HL-60 (cell line): ENCODE results near the gene RSAD2.

Experiments used
- DNase-seq, 2 experiments: peaks; one replicate each; pipeline ENCODE4 v3.0.0-alpha.2; 2010 to 2020; ENCODE audit warnings: low read depth in 1 of 2, low spot score in 1 of 2
- H3K27ac ChIP-seq: fragments of 250-450 bp; sonication (Bioruptor Pico); replicated peaks from 2 replicates; pipeline ENCODE4 v1.5.1; 2020; ENCODE audit warnings: mild to moderate bottlenecking, moderate library complexity
- H3K27me3 ChIP-seq: fragments of 250-450 bp; sonication (Bioruptor Pico); 2 replicates; pipeline ENCODE4 v1.5.1; 2021; ENCODE audit warnings: mild to moderate bottlenecking, moderate library complexity; ENCODE audit not compliant: insufficient read depth, poor library complexity, severe bottlenecking
- H3K4me3 ChIP-seq: replicated peaks from 2 replicates; pipeline ENCODE4 v1.5.1; 2011; ENCODE audit warnings: mild to moderate bottlenecking, control low read depth, low read length; ENCODE audit not compliant: insufficient read depth
- GABPA ChIP-seq: IDR thresholded peaks from 2 replicates; pipeline ENCODE4 v1.6.1; 2012; ENCODE audit warnings: low read depth
- POLR2AphosphoS5 ChIP-seq: IDR thresholded peaks from 2 replicates; pipeline ENCODE4 v1.6.1; 2012; ENCODE audit warnings: low read depth
- SPI1 ChIP-seq: IDR thresholded peaks from 2 replicates; pipeline ENCODE4 v1.6.1; 2012; ENCODE audit warnings: low read depth, mild to moderate bottlenecking, borderline replicate concordance
- TF ChIP-seq, protein P1 (sequence below): IDR thresholded peaks from one replicate; pipeline ENCODE4 v1.5.1; 2011; ENCODE audit warnings: low read length, control low read depth, inconsistent platforms; ENCODE audit not compliant: insufficient read depth
- TF ChIP-seq, protein P2 (sequence below): IDR thresholded peaks from 2 replicates; pipeline ENCODE4 v1.6.1; 2012; ENCODE audit warnings: low read depth; ENCODE audit not compliant: insufficient replicate concordance

The RSAD2 gene

DNA sequence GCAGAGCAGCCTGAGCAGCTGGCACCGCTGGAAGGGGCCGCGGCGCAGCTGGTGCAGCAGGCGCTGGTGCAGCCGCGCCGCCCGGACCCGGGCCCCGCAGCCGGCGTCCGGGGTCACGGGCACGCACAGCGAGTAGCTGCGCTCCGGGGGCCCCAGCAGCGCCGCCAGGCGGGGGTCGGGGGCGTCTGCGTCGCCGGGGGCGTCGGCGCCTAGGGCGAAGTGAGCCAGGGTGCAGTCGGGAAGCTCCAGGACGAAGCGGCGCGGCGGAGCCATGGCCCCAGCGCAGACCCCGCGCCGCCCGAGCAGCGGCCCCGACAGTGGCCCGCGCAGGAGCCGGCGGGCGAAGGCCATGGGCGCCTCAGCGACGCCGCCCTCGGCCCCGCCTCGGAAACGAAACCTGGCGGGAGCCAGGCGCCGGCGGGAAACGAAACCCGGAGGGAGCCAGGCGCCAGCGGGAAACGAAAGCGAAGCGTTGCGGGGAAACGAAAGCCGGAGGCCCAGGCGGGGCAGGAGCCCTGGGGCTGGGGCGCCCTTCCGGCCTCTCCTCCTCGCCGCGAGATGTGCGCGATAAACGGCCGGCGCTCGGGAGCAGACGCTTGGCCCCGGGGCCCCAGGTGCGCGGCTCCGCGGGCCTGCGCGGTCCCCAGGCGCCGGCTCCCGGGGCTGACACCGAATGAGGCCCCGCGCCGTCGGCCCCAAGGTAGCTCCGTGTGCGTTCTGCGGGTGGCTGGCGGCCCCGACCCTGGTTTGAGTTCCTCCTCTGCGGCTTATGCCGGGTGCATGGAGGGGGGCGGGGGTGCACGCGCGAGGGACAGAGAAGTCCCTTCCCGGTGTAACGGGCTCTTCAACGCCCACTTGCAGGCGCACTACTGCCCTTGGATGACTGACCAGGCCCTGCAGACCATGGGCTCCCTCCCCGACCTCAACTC, 12.0 kb upstream of the RSAD2 start, which contains the start of gene CMPK2:
Gene CMPK2, minus strand, starts transcription at position 562 of the 929 bp plus-strand sequence. Its CDS starts 211 bp downstream, at position 351.
- DNase-seq = peak; percentile 36 to 72
- peak within 1 kb of the TSS; percentile 78 for H3K27ac ChIP-seq

DNA sequence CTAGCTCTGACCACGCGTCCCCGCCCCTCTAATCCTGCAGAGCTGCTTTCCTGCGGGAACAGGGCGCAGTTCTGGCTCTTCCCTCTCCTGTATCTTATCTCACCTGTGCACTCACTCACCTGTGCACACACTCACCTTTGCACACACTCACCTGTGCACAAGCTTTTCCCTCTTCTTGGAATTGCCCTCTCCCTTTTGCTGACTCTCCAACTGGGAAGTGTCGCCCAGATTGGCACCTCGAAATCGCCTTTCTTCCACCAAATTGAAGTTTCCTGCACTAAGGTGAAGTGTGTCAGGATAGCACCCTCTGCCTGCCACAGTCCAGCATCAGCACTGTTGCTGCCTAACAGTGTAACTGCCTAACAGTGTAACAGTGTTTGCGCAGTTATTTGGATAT, 11.3 kb upstream of the RSAD2 start:
- DNase-seq = peak in 1 of 2 experiments; percentile 59
- no peak for TF ChIP-seq GABPA
- TF ChIP-seq, protein P1, sequence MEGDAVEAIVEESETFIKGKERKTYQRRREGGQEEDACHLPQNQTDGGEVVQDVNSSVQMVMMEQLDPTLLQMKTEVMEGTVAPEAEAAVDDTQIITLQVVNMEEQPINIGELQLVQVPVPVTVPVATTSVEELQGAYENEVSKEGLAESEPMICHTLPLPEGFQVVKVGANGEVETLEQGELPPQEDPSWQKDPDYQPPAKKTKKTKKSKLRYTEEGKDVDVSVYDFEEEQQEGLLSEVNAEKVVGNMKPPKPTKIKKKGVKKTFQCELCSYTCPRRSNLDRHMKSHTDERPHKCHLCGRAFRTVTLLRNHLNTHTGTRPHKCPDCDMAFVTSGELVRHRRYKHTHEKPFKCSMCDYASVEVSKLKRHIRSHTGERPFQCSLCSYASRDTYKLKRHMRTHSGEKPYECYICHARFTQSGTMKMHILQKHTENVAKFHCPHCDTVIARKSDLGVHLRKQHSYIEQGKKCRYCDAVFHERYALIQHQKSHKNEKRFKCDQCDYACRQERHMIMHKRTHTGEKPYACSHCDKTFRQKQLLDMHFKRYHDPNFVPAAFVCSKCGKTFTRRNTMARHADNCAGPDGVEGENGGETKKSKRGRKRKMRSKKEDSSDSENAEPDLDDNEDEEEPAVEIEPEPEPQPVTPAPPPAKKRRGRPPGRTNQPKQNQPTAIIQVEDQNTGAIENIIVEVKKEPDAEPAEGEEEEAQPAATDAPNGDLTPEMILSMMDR = peak; percentile 39
- TF ChIP-seq SPI1 = no peak
- TF ChIP-seq, protein P2, sequence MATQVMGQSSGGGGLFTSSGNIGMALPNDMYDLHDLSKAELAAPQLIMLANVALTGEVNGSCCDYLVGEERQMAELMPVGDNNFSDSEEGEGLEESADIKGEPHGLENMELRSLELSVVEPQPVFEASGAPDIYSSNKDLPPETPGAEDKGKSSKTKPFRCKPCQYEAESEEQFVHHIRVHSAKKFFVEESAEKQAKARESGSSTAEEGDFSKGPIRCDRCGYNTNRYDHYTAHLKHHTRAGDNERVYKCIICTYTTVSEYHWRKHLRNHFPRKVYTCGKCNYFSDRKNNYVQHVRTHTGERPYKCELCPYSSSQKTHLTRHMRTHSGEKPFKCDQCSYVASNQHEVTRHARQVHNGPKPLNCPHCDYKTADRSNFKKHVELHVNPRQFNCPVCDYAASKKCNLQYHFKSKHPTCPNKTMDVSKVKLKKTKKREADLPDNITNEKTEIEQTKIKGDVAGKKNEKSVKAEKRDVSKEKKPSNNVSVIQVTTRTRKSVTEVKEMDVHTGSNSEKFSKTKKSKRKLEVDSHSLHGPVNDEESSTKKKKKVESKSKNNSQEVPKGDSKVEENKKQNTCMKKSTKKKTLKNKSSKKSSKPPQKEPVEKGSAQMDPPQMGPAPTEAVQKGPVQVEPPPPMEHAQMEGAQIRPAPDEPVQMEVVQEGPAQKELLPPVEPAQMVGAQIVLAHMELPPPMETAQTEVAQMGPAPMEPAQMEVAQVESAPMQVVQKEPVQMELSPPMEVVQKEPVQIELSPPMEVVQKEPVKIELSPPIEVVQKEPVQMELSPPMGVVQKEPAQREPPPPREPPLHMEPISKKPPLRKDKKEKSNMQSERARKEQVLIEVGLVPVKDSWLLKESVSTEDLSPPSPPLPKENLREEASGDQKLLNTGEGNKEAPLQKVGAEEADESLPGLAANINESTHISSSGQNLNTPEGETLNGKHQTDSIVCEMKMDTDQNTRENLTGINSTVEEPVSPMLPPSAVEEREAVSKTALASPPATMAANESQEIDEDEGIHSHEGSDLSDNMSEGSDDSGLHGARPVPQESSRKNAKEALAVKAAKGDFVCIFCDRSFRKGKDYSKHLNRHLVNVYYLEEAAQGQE = no peak
- TF ChIP-seq POLR2AphosphoS5 = no peak
- H3K27ac ChIP-seq = peak overlapping the region; percentile 78
- no peaks in the 10 kb centered on the region for H3K27me3 ChIP-seq
- peak overlapping the region; percentile 56 for H3K4me3 ChIP-seq

More for the DNA sequence above, 12.0 kb upstream of the RSAD2 start, which contains the start of gene CMPK2:
- TF ChIP-seq SPI1 = 0 out of 2 replicates have a peak, but pooled peaks have one; percentile 18
- TF ChIP-seq, protein P1 = no peak
- TF ChIP-seq, protein P2 = no peak
- 0 out of 2 replicates have a peak, but pooled peaks have one; percentile 27 for TF ChIP-seq POLR2AphosphoS5
- TF ChIP-seq GABPA = peak; percentile 51; the same call in 1 of the 2 replicates
- Histone ChIP-seq H3K27me3 (no peaks in the 10 kb centered on the region), H3K4me3 (peak within 1 kb of the TSS; percentile 56)

DNA sequence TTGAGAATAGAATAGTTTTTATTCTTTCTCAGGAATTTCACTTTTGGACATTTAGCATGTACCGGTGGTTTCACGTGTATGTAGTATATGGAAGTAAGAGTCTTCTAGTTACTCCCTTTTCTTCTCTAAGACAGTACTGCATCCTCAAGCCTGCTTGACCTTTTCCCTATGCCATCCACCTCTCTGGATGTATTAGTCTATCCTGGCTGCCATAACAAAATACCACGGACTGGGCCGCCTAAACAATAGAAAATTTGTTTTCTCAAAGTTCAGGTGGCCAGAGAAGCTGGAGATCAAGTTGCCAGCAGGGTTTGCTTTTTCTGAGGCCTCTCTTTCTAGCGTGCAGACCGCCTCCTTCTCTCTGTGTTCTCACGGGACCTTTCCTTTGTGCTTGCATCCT, 10.6 kb upstream of the RSAD2 start:
- TF ChIP-seq, protein P1 = no peak
- TF ChIP-seq POLR2AphosphoS5 (no peak), GABPA (no peak), SPI1 (no peak)
- TF ChIP-seq, protein P2 = no peak
- Histone ChIP-seq H3K27me3 (no peaks in the 10 kb centered on the region), H3K27ac (no peak overlapping the region), H3K4me3 (no peak overlapping the region)
- no peak for DNase-seq
